GM13977 (cell line): Measurements from ENCODE around the gene TGFBR3L.

ENCODE experiments used
- DNase-seq: peaks from one replicate; pipeline ENCODE4 v3.0.0; 2012; ENCODE audit warnings: low spot score
- in situ Hi-C: fragments of 300-500 bp; cut with MboI; formaldehyde crosslinking; loops from one replicate; pipeline ENCODE4 v1.12.0; 2022; ENCODE audit warnings: low sequenced_read_pairs, low pct_unique_long_range_greater_than_20kb, mixed read lengths, inconsistent platforms; ENCODE audit not compliant: unreplicated experiment
- TF ChIP-seq, protein P1 (sequence below): IDR thresholded peaks from 2 replicates; pipeline ENCODE4 v1.5.1; 2012; ENCODE audit warnings: mild to moderate bottlenecking, control low read depth; ENCODE audit not compliant: insufficient read depth; ENCODE audit errors: extremely low read depth, missing control alignments

The TGFBR3L gene

DNA sequence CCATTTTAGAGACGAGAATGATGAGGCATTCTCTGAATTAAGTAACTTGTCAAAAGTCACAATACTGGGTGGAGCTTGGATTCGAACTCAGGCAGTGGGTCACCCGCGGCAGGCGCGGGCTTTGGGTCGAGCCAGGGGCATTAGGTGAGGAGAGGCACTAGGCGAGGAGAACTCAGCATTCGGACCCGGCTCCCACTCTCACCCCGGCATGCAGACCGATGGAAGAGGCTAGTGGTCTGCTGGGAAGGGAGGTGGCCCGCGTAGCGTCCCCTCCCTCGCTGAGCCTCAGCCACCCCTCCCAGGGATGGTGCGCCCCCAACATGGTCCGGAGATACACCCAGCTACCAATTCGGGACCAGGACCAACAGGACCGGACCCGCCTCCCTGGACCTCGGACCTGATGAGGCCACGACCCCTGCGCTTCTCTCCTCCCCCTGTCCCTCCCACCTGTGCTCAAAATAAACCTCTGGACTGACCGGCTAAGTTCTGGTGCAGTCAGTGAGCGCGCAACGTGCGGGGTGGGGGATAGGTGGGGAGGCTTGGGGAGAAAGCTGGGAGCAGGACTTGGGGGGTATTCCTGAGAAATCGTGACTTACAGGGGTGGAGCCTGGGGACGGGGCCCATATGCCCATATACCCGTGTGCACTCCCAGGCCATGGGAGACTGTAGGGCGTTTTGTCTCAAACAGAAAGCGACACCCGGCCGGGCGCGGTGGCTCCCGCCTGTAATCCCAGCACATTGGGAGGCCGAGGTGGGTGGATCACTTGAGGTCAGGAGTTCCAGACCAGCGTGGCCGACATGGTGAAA, 4.2 kb downstream of the TGFBR3L start:
- in situ Hi-C loops, result no loop called here
- no peak for DNase-seq
- TF ChIP-seq, protein P1, sequence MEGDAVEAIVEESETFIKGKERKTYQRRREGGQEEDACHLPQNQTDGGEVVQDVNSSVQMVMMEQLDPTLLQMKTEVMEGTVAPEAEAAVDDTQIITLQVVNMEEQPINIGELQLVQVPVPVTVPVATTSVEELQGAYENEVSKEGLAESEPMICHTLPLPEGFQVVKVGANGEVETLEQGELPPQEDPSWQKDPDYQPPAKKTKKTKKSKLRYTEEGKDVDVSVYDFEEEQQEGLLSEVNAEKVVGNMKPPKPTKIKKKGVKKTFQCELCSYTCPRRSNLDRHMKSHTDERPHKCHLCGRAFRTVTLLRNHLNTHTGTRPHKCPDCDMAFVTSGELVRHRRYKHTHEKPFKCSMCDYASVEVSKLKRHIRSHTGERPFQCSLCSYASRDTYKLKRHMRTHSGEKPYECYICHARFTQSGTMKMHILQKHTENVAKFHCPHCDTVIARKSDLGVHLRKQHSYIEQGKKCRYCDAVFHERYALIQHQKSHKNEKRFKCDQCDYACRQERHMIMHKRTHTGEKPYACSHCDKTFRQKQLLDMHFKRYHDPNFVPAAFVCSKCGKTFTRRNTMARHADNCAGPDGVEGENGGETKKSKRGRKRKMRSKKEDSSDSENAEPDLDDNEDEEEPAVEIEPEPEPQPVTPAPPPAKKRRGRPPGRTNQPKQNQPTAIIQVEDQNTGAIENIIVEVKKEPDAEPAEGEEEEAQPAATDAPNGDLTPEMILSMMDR, result no peak

GRCh38 chr19:7919610-7920518, 5.2 kb downstream of the TGFBR3L start, which contains the start of gene SNAPC2:
TSS of gene SNAPC2 (plus strand) at chr19:7920338. CDS start at chr19:7920367, 29 bp downstream.
- peak; percentile 95 for DNase-seq
- in situ Hi-C loops, result no loop called here
- TF ChIP-seq, protein P1, result no peak

DNA sequence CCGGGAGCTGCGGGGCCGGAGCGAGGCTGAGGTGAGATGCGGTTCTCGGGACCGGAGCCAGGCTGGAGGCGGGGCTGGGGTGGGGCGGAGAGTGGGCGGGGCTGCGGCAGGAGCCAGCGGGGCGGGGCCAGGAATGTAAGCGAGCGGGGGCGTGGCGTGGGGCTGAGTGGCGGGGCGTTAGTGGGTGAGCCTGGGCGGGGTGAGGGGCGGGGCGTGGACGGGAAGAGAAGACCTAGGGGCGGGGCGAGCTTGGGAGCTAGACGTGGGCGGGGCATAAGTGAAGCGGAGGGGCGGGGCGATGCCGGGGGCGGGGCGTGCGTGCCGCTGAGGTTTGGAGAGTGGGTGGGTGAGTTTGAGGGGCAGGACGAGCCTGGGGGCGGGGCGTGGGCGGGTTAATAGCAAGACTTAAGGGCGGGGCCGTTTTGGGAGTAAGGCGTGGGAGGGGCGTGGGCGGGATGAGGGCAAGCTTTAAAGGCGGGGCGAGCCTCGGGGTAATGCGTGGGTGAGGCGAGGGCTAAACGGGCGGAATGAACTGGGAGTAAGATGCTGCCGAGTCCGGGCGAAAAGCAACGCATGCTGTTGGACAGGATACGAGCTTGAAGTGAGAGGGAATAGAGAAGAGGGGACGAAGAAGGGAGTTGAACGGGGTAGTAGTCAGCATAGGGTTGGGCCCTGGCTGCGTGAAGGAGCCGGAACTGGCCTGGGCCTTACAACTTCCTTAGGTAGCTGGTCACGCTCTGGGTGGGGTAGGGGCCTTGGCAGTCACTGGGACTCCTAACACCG, 6.1 kb downstream of the TGFBR3L start:
- TF ChIP-seq, protein P1, result no peak
- in situ Hi-C loops, result no loop called here
- peak; percentile 99 for DNase-seq

DNA sequence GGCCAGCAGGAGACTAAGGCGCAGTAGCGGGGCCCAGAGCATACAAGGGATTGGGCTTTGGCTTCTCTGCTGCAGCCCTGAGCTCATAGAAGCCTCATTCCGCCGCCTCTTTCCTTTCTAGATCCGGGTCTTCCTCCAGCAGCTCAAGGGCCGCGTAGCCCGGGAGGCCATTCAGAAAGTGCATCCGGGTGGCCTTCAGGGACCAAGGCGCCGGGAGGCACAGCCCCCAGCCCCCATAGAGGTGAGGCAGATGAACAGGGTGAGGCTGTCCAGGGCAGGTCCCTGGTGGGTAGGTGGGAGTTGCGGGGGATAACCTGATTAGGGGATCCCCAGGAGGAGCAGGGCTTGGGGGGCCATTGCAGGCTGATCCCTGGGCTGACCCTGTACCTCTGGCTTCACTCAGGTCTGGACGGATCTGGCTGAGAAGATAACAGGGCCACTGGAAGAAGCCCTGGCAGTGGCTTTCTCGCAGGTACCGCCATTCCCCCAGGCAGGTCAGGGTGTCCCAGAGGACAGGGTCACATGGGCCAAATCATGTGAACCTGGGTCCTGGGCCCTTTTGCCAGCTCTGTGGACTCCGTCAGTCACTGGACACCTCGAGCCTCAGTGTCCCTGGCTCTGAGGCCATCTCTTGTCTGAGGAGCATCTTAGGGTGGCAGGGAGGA, 6.8 kb downstream of the TGFBR3L start:
- TF ChIP-seq, protein P1, result no peak
- in situ Hi-C loops, result no loop called here
- DNase-seq, result no peak

- TF ChIP-seq, protein P1, result no peak
- no peak for DNase-seq
- in situ Hi-C loops, result no loop called here
Observed at GRCh38 chr19:7921967-7922835, 7.6 kb downstream of the TGFBR3L start.
